ENCODE results near the gene C1orf50.
A peak's percentile ranks its signal among the peaks of the same experiment; 100 is the strongest.

DNA sequence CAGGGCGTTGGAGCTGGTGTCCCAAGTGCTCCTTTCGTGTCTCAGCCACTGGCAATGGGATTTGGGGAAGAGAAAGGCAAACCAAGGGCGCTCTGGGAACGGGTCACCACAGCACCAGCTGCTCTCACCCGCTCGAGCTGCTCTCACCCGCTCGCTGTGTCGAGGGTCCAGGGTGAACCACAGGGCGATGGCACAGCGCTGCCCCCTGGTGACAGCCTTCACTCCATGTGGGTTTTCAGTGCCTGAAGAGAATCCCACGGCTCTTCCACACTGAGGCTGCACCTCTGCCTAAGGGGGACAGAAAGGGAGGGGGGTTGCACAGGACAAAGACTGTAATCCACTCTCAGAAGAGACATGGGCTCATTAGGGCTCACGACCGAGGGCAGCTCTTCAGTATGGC, 19.9 kb upstream of the C1orf50 start:
- TF ChIP-seq, protein P1, sequence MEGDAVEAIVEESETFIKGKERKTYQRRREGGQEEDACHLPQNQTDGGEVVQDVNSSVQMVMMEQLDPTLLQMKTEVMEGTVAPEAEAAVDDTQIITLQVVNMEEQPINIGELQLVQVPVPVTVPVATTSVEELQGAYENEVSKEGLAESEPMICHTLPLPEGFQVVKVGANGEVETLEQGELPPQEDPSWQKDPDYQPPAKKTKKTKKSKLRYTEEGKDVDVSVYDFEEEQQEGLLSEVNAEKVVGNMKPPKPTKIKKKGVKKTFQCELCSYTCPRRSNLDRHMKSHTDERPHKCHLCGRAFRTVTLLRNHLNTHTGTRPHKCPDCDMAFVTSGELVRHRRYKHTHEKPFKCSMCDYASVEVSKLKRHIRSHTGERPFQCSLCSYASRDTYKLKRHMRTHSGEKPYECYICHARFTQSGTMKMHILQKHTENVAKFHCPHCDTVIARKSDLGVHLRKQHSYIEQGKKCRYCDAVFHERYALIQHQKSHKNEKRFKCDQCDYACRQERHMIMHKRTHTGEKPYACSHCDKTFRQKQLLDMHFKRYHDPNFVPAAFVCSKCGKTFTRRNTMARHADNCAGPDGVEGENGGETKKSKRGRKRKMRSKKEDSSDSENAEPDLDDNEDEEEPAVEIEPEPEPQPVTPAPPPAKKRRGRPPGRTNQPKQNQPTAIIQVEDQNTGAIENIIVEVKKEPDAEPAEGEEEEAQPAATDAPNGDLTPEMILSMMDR (IDR thresholded peaks at IDR 0.05), result peak; percentile 14 to 50 (median 37)
- TF ChIP-seq POLR2A (IDR thresholded peaks at IDR 0.05), result no peak

All from vagina (tissue), 2 donors.